ENCODE data around the gene SLC9C2.
"Not testable (repeated sequence)": the region's sequence is repeated elsewhere in the genome, so short reads cannot be mapped to it uniquely, and the experiment has no call there.

SLC9C2 gene, protein sequence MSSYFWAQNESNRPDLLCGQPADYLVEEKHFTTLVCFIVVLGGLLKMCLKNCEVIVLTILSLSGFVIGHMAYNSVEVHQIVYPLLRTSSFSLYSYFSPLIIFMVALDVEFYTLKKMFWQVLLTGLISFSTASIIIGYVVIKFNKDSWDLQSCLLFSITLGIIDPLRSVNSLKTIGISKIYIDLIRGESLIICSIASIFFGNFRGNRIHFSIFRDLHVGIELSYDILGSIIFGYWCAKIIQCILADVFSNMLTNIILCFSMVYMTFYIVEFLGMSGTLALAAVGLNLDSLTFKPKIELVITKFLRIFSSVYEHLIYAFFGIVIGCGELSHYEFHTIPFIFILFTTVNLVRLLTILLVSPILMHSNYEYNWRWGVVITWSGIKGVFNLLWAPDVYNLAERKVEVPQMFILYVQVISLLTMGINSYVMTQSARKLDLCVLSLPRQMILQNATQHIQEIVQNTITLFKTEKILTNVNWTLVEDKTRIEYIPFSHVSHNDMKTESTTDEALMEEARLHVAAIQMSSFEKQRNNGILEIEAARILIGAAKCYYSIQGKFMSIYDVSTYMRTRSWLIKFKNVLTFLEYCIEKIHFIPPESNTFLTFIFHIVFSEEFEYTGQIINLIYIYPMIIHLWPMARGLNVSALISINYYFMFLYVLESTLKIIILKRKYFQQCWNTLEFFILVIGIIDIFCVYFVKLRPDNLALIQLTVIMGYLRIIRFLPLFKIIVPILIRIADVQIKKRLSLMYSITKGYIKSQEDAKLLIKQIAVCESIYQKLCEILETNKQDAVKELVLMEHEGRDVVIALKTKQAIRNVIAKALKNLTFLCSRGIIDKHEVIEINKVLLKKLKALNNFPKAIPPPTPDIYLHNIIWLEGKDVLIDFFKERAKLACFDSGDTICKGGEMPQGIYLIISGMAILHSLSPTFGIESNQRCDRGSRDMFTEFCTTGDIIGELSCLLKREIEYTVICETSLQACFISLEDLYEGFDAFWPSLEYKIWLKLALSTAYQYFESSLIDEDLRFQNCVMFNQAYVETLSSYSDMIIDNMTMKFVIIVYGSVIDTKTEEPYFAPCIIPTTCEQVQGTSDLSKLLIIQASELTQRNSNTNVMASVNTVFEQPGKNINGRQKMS

DNA sequence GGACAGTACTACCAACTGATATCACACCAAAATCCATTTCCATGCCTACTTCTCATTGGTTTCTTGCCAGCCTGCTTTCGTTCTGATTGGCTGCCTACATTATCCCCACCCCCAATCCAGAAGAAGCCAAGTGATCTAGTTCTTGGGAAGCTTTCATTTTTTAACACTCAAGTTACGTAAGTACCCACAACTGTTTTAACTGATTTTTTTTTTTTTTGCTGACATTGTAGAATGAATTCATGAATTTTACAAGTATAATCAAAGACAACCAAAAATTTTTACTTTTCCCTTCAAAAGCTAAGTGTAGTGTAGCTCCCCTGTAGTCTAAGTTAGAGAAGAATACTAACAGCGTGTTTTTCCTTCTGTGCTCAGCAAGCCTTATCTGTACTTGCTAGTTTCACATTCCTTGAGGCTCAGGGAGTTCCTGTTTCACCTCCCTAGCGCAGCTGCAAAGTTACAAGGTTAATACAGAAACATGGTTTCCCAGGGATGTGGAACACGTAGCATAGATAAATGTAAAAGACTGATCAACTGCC is at the start of gene SLC9C2:
TSS of gene SLC9C2 (minus strand) at position 17 of the 536 bp plus-strand sequence. CDS start 1,296 bp downstream, outside the sequence.
- H3K4me3 ChIP-seq (ENCODE audit: low read depth, low read length): no peak within 1 kb of the TSS
- TF ChIP-seq, protein P1, sequence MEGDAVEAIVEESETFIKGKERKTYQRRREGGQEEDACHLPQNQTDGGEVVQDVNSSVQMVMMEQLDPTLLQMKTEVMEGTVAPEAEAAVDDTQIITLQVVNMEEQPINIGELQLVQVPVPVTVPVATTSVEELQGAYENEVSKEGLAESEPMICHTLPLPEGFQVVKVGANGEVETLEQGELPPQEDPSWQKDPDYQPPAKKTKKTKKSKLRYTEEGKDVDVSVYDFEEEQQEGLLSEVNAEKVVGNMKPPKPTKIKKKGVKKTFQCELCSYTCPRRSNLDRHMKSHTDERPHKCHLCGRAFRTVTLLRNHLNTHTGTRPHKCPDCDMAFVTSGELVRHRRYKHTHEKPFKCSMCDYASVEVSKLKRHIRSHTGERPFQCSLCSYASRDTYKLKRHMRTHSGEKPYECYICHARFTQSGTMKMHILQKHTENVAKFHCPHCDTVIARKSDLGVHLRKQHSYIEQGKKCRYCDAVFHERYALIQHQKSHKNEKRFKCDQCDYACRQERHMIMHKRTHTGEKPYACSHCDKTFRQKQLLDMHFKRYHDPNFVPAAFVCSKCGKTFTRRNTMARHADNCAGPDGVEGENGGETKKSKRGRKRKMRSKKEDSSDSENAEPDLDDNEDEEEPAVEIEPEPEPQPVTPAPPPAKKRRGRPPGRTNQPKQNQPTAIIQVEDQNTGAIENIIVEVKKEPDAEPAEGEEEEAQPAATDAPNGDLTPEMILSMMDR (IDR thresholded peaks at IDR 0.05; ENCODE audit: low read depth, low read length, missing control alignments): no peak
- DNase-seq (ENCODE audit: low read depth): no peak
- in situ Hi-C loops (cut with HindIII; ENCODE audit: low sequenced_read_pairs): no loop called here

DNA sequence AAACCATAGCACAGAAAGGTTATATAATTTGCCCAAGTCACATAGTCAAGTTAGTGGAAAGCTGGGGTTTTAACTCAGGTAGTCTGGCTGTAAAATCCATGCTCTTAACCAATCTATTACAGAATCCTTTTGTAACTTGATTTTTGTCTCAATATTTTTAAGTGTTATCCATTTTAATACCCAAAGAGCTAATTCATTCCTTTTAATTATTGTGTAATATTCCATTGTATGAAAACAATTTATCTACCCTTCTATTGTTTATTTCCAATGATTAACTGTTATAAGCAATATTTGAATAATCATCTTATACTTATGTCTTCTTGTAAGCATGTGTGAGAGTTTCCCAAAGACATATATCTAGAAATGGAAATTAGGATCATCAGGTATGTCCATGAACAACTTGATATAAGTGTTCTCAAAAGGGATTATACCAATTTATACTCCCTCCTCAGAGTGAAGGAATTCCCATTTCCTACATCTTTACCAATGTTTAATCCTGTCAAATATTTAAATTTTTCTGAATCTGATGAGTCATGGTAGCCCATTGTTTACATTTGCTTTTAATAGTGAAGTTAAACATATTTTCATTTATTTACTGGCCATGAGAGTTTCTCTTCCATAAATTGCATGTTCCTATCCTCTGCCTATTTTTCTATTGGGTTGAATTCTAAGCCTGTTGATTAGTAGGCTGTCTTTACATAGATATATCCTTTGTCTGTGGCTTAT is 46.2 kb upstream of the SLC9C2 start:
- TF ChIP-seq, protein P1 (IDR thresholded peaks at IDR 0.05; ENCODE audit: low read depth, low read length, missing control alignments): no peak
- in situ Hi-C loops (cut with HindIII; ENCODE audit: low sequenced_read_pairs): no loop called here
- H3K4me3 ChIP-seq (ENCODE audit: low read depth, low read length): no peak overlapping the region
- no peak for DNase-seq (ENCODE audit: low read depth)

DNA sequence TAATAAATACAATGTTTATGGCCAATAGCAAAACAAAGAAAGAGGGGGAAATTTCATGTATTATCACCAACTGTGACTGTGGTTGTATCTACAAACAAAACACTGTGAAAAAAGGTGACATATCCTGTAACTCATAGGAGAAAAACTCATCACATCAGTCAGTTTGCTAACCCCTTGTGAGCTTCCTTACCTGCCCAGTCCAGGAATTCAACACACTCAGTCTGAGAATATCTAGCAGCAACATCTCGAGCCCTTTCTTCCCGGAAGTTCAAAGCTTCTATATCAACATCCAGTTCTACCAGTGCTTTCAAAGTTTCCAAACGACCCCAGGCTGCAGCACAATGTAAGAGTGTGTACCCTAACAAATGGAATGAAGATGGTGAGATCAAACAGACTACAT is 43.8 kb upstream of the SLC9C2 start:
- no peak for DNase-seq (ENCODE audit: low read depth)
- no peak overlapping the region for H3K4me3 ChIP-seq (ENCODE audit: low read depth, low read length)
- TF ChIP-seq, protein P1 (IDR thresholded peaks at IDR 0.05; ENCODE audit: low read depth, low read length, missing control alignments): no peak
- in situ Hi-C loops (cut with HindIII; ENCODE audit: low sequenced_read_pairs): no loop called here

DNA sequence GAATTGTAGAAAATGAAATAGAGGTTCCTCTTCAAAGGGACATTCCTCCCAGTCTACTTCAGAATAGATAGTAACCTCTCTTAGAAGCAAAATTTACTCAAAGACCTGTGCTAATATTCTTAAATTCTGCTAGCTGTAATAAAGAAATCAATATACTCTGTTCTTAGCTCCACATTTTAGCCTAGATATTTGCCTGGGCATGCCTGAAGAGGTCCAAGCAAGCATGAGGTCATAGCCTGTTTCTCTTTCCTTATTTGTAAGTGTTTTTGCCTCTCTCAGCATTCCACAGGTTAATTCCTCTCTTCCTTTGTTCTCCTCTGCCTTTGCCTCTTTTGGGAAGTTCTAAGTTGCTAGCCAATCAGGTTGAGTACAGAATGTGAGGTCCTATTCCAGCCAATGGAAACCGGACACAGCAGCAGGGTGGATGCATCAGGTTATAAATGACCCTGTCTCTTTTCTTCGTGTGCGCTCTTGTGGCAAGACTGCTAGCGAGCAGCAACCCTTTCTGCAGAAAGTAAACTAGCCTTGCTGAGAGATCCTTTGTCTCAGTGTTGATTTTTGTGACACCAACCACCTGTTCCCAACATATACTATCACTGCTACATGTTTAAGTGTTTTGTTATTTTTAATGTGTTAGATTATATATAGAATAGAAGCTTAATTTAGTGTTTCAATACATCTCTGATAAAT is 39.7 kb upstream of the SLC9C2 start:
- H3K4me3 ChIP-seq (ENCODE audit: low read depth, low read length); DNase-seq (ENCODE audit: low read depth); in situ Hi-C loops (cut with HindIII; ENCODE audit: low sequenced_read_pairs): not testable (repeated sequence)

DNA sequence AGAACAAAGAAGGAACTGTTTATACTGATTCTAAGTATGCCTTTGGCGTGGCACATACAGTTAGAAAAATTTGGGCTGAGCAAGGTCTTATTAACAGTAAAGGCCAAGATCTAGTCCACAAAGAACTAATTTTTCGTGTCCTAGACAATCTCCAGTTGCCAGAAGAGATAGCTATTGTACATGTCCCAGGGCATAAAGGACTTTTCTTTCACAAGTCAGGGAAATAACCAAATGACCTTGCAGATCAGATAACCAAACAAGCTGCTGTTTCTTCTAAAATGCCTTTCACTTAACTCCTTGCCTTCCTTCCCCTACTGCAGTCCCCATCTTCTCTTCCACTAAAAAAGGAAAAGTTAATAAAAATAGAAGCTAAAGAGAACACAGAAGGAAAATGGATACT is 36.2 kb upstream of the SLC9C2 start:
- TF ChIP-seq, protein P1 (IDR thresholded peaks at IDR 0.05; ENCODE audit: low read depth, low read length, missing control alignments): no peak
- in situ Hi-C loops (cut with HindIII; ENCODE audit: low sequenced_read_pairs): no loop called here
- H3K4me3 ChIP-seq (ENCODE audit: low read depth, low read length): no peak overlapping the region
- no peak for DNase-seq (ENCODE audit: low read depth)

All from astrocyte of the cerebellum (primary cell).